ENCODE results near the gene VPS18.
A peak's percentile ranks its signal among the peaks of the same experiment; 100 is the strongest.

Gene VPS18

DNA sequence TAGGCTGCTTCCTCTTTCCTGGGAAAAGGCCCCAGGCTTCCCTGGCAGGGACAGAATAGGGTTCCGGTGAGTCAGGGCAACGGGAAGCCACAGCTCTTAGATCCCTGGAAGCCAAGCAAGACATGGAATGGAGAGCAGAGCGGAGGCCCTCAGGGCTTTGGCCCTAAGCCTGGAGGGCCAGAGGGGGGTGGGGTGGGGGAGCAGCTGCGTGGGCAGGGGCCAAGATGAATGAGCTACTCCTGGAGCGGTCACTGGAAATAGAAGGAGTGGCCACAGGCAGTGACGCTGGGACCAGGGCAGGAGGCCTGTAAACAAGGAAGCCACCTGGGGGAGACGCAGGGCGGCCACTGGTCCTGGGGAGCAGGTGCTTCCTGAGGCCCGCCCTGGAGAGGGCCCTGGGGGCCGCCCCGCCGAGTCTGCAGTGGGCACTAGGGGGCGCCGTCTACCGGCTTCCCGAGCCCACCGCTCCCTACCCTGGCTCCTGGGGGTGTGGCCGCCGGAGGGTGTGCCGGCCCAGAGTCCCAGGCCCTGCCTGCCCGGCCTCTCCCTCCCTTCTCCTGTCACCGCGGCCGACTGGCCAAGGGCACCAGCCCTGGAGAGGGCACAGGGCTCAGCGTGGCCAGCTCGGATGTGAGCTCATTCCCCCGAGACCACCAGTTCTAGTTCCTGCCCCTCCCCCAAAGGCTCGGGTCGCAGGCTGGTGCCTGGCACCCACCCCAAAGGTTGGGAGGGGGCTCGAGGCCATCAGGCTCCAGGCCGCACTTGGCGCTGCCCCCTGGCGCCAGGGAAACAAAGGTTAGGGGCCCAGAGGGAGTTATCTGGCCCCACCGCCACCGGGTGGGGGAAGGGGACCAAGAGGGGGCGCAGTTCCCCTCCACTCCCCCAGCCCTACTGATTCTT is 12.1 kb downstream of the VPS18 start:
- peak overlapping the region; percentile 53 for H2AFZ ChIP-seq (ENCODE audit: low read length)
- no peak for DNase-seq (ENCODE audit: low spot score)
- H2BK15ac ChIP-seq (ENCODE audit: low read length), result no peak overlapping the region
- peak overlapping the region; percentile 63 for H3K18ac ChIP-seq (ENCODE audit: low read length)
- peaks cover 13 to 21% of the 10 kb centered on the region in 2 donors for H3K4me1 ChIP-seq (ENCODE audit: control insufficient read depth in 2 of 2, insufficient read depth in 1 of 2, low read depth in 1 of 2, low read length in 2 of 2)
- no peak overlapping the region for H3K27ac ChIP-seq (replicated peaks; ENCODE audit: low read length)
- no peaks in the 10 kb centered on the region for H3K27me3 ChIP-seq (ENCODE audit: control insufficient read depth in 3 of 3, insufficient read depth in 3 of 3, low read depth in 1 of 3, low read length in 3 of 3)
- H2BK5ac ChIP-seq (ENCODE audit: low read length), result no peak overlapping the region
- H3K14ac ChIP-seq (ENCODE audit: low read length), result no peak overlapping the region
- H3K4ac ChIP-seq (ENCODE audit: low read length), result no peak overlapping the region
- peak overlapping the region in 1 of 2 donors; percentile 42 for H3K4me3 ChIP-seq (ENCODE audit: low read length in 2 of 2)
- peaks cover 24 to 29% of the 10 kb centered on the region in 2 donors for H3K36me3 ChIP-seq (replicated peaks in 1 of 2; ENCODE audit: control insufficient read depth in 2 of 2, insufficient read depth in 2 of 2, low read length in 2 of 2)
- H4K91ac ChIP-seq (ENCODE audit: low read depth, low read length, poor library complexity), result no peak overlapping the region
- WGBS, 2 donors (ENCODE audit: extremely low coverage in 2 of 2, insufficient read length in 2 of 2, insufficient replicate concordance in 1 of 2), result no CpG with 5 or more reads among the region's 36 CpGs
- H2BK12ac ChIP-seq (ENCODE audit: low read length), result no peak overlapping the region
- H4K8ac ChIP-seq (ENCODE audit: low read depth, low read length), result no peak overlapping the region
- H2AK5ac ChIP-seq (ENCODE audit: low read depth, low read length), result peak overlapping the region; percentile 33
- H3K23ac ChIP-seq (ENCODE audit: low read depth, low read length, poor library complexity), result peak overlapping the region; percentile 17
- peaks cover 10% of the 10 kb centered on the region for H3K79me1 ChIP-seq (ENCODE audit: low read depth, low read length)
- no peaks in the 10 kb centered on the region for H3K9me3 ChIP-seq (replicated peaks in 1 of 2; ENCODE audit: control insufficient read depth in 2 of 2, insufficient read depth in 1 of 2, low read depth in 1 of 2, low read length in 2 of 2)
- peak overlapping the region; percentile 82 for H3K9ac ChIP-seq (ENCODE audit: low read depth, low read length, poor library complexity)
- peak overlapping the region; percentile 67 for H3K4me2 ChIP-seq (ENCODE audit: insufficient read depth, low read length, poor library complexity, severe bottlenecking)
- H2BK120ac ChIP-seq (ENCODE audit: low read depth, low read length), result no peak overlapping the region

DNA sequence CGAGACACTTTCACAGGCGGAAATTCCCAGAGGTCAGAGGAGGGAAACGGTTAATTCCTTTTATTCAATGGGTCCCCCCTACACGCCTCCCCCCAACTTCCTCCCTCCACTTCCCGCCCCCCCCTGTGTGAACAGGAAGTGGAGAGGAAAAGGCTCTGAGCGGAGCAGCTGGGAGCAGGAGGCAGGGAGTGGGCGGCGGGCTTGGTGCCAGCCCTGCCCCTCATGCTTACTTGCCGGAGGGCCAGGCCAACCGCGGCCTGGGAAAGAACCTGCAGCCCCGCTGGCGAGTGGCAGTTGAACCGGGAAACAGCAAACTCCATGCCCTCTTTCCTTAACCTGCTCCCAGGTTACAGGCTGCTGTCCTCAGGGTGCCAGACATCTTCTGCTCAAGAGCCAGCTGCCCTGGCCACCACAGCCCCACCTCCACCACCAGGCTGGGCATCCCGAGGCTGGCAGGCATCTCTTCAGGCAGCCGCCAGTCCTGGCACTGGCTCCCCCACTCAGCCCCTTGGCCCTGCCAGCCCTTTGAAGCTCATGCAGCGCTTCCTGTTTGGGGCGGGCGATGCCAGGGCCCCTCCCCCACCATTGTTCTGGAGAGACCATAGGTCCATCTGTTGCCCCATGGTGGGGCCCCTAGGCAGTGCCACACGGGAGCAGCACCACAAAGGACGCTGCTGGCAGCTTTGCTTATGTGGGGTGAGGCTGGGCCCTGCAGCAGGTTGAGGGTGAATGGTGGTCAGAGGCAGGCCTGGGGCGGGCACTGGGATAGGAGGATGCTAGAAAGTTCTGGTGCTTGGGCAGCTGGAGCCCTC is 12.9 kb downstream of the VPS18 start:
- Histone ChIP-seq H3K9ac (ENCODE audit: low read depth, low read length, poor library complexity) (peak overlapping the region; percentile 65), H3K36me3 (replicated peaks in 1 of 2; ENCODE audit: control insufficient read depth in 2 of 2, insufficient read depth in 2 of 2, low read length in 2 of 2) (peaks cover 22 to 26% of the 10 kb centered on the region in 2 donors), H3K23ac (ENCODE audit: low read depth, low read length, poor library complexity) (peak overlapping the region; percentile 31), H3K4ac (ENCODE audit: low read length) (no peak overlapping the region), H3K4me1 (ENCODE audit: control insufficient read depth in 2 of 2, insufficient read depth in 1 of 2, low read depth in 1 of 2, low read length in 2 of 2) (peaks cover 14 to 25% of the 10 kb centered on the region in 2 donors), H4K91ac (ENCODE audit: low read depth, low read length, poor library complexity) (no peak overlapping the region), H2AK5ac (ENCODE audit: low read depth, low read length) (peak overlapping the region; percentile 76), H2BK15ac (ENCODE audit: low read length) (no peak overlapping the region), H3K18ac (ENCODE audit: low read length) (peak overlapping the region; percentile 84), H2BK120ac (ENCODE audit: low read depth, low read length) (no peak overlapping the region), H3K27ac (replicated peaks; ENCODE audit: low read length) (no peak overlapping the region), H2BK5ac (ENCODE audit: low read length) (no peak overlapping the region), H3K4me3 (ENCODE audit: low read length in 2 of 2) (no peak overlapping the region), H4K8ac (ENCODE audit: low read depth, low read length) (no peak overlapping the region), H2BK12ac (ENCODE audit: low read length) (no peak overlapping the region), H3K4me2 (ENCODE audit: insufficient read depth, low read length, poor library complexity, severe bottlenecking) (peak overlapping the region; percentile 67), H3K27me3 (ENCODE audit: control insufficient read depth in 3 of 3, insufficient read depth in 3 of 3, low read depth in 1 of 3, low read length in 3 of 3) (no peaks in the 10 kb centered on the region), H3K79me1 (ENCODE audit: low read depth, low read length) (peaks cover 10% of the 10 kb centered on the region), H3K9me3 (replicated peaks in 1 of 2; ENCODE audit: control insufficient read depth in 2 of 2, insufficient read depth in 1 of 2, low read depth in 1 of 2, low read length in 2 of 2) (no peaks in the 10 kb centered on the region), H3K14ac (ENCODE audit: low read length) (no peak overlapping the region), H2AFZ (ENCODE audit: low read length) (no peak overlapping the region)
- WGBS, 2 donors (ENCODE audit: extremely low coverage in 2 of 2, insufficient read length in 2 of 2, insufficient replicate concordance in 1 of 2), result no CpG with 5 or more reads among the region's 22 CpGs
- no peak for DNase-seq (ENCODE audit: low spot score)

DNA sequence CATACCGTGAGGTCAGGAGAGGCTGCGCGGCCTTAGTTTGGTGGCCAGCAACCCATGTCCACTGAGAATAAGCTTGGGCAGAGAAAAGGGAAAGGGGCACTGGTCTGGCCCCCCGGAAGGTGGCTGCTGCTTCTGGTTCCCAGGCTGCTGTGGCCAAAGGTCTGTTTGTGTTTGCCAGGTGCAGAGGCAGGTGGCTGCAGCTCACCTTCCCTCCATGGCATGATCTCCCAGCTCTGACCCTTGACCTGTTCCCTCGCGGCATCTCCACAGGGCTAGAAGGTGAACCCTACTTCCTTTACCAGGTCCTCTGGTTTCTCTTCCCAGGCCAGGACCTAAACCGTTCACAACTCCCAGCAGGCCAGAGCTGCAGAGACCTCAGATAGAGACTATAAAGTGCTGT is 13.8 kb downstream of the VPS18 start:
- Histone ChIP-seq H2BK120ac (ENCODE audit: low read depth, low read length) (no peak overlapping the region), H3K4me2 (ENCODE audit: insufficient read depth, low read length, poor library complexity, severe bottlenecking) (no peak overlapping the region), H2AFZ (ENCODE audit: low read length) (no peak overlapping the region), H3K79me1 (ENCODE audit: low read depth, low read length) (peaks cover 8% of the 10 kb centered on the region), H2BK15ac (ENCODE audit: low read length) (no peak overlapping the region), H3K23ac (ENCODE audit: low read depth, low read length, poor library complexity) (peak overlapping the region; percentile 27), H3K4me3 (ENCODE audit: low read length in 2 of 2) (no peak overlapping the region), H3K36me3 (replicated peaks in 1 of 2; ENCODE audit: control insufficient read depth in 2 of 2, insufficient read depth in 2 of 2, low read length in 2 of 2) (peaks cover 14 to 18% of the 10 kb centered on the region in 2 donors), H3K14ac (ENCODE audit: low read length) (no peak overlapping the region), H3K9me3 (replicated peaks in 1 of 2; ENCODE audit: control insufficient read depth in 2 of 2, insufficient read depth in 1 of 2, low read depth in 1 of 2, low read length in 2 of 2) (no peaks in the 10 kb centered on the region), H4K91ac (ENCODE audit: low read depth, low read length, poor library complexity) (no peak overlapping the region), H3K27ac (replicated peaks; ENCODE audit: low read length) (no peak overlapping the region), H3K18ac (ENCODE audit: low read length) (no peak overlapping the region), H3K27me3 (ENCODE audit: control insufficient read depth in 3 of 3, insufficient read depth in 3 of 3, low read depth in 1 of 3, low read length in 3 of 3) (no peaks in the 10 kb centered on the region), H3K9ac (ENCODE audit: low read depth, low read length, poor library complexity) (no peak overlapping the region), H2BK12ac (ENCODE audit: low read length) (no peak overlapping the region), H2AK5ac (ENCODE audit: low read depth, low read length) (no peak overlapping the region), H4K8ac (ENCODE audit: low read depth, low read length) (no peak overlapping the region), H2BK5ac (ENCODE audit: low read length) (no peak overlapping the region), H3K4me1 (ENCODE audit: control insufficient read depth in 2 of 2, insufficient read depth in 1 of 2, low read depth in 1 of 2, low read length in 2 of 2) (peaks cover 14 to 25% of the 10 kb centered on the region in 2 donors), H3K4ac (ENCODE audit: low read length) (no peak overlapping the region)
- no peak for DNase-seq (ENCODE audit: low spot score)
- no CpG with 5 or more reads among the region's 7 CpGs for WGBS, 2 donors (ENCODE audit: extremely low coverage in 2 of 2, insufficient read length in 2 of 2, insufficient replicate concordance in 1 of 2)
